K562 (cell line): Measurements from ENCODE around the gene RNF213. TPM values are rescaled to one million over a fixed set of nuclear protein-coding genes. Genes with fewer than 3 reads are reported as not detected.

Experiments
- CTCFL ChIP-seq: IDR thresholded peaks from 2 replicates; pipeline ENCODE4 v1.6.1; 2011; ENCODE audit warnings: borderline replicate concordance, low read depth, mild to moderate bottlenecking, moderate library complexity, low read length; ENCODE audit not compliant: insufficient read depth, poor library complexity, severe bottlenecking
- POLR2AphosphoS2 ChIP-seq: IDR thresholded peaks from 2 replicates; pipeline ENCODE4 v1.6.1; 2012; ENCODE audit warnings: low read length, improper control_type of control experiment
- SMC3 ChIP-seq: conservative IDR thresholded peaks from 2 replicates; pipeline ENCODE4 v1.6.1; 2011; ENCODE audit warnings: low read depth, low read length, improper control_type of control experiment; ENCODE audit not compliant: insufficient read depth
- ZBTB33 ChIP-seq: sonication (generic); formaldehyde crosslinking; IDR thresholded peaks from 2 replicates; pipeline ENCODE4 v1.8.1; 2023; ENCODE audit warnings: mild to moderate bottlenecking, missing genetic modification reagents
- ZNF280B ChIP-seq: fragments of 250-450 bp; sonication (Bioruptor Pico); IDR thresholded peaks from 2 replicates; pipeline ENCODE4 v1.5.1; 2021; ENCODE audit warnings: mild to moderate bottlenecking
- polyA plus RNA-seq, 8 experiments: library from polyadenylated mRNA; depleted of rRNA in 4 of 8; stranded (reverse) in 5 of 8; unstranded in 3 of 8; fragments of >200 nt; fragmentation: Nextera tagmentation in 2 of 8; fragmentation: Illumina TruSeq in 1 of 8; extraction: Ambion mirVana in 2 of 8; extraction: Trizol in 1 of 8; gene quantifications; 2 replicates each; pipeline versions ENCODE4 v1.2.1 to v1.2.3, GENCODE V29; 2011 to 2014; ENCODE audit warnings: inconsistent platforms in 1 of 8, missing spikeins in 1 of 8
- total RNA-seq, 7 experiments: library from RNA; depleted of rRNA in 6 of 7; stranded (reverse); fragments of >200 nt in 6 of 7; fragmentation: Illumina TruSeq in 2 of 7; extraction: Trizol in 2 of 7; gene quantifications; 2 replicates each; pipeline versions ENCODE4 v1.2.1 to v1.2.3, GENCODE V29; 2011 to 2021; ENCODE audit warnings: low replicate concordance in 1 of 7

Gene RNF213
- total and polyA plus RNA-seq, 9 of the 15 experiments (the other 6 are each of a cell fraction or from before 2014, with no cell fraction given), result 5.3 to 33.6 (median 17.9) TPM

- peak; percentile 6 for TF ChIP-seq CTCFL
- TF ChIP-seq SMC3, result 0 out of 2 replicates have a peak, but pooled peaks have one; percentile 26
- no peak for TF ChIP-seq ZNF280B (CRISPR knock-in tag)
- peak; percentile 73; the same call in 1 of the 2 replicates for TF ChIP-seq ZBTB33 (CRISPR knock-in tag)
- TF ChIP-seq POLR2AphosphoS2, result no peak
Observed at GRCh38 chr17:80361495-80362220, 101.0 kb downstream of the RNF213 start (continued).
